Prostate gland (tissue), 2 donors: ENCODE data around the gene GPC2. TPM values are rescaled to one million over a fixed set of nuclear protein-coding genes. Genes with fewer than 3 reads are reported as not detected.

Source experiments
- DNase-seq: peaks from one replicate; pipeline ENCODE4 v3.0.0-alpha.2; 2019; ENCODE audit warnings: low spot score
- H3K27ac ChIP-seq, 2 donors: fragments of 200-600 bp; sonication (generic); 2 replicates each; pipeline ENCODE4 v1.5.1; 2017 to 2019
- H3K27me3 ChIP-seq: fragments of 200-600 bp; sonication (generic); replicated peaks from 2 replicates; pipeline ENCODE4 v1.5.1; 2019; ENCODE audit not compliant: insufficient read depth
- H3K36me3 ChIP-seq, 2 donors: fragments of 200-600 bp; sonication (generic); 1 replicate in 1 of 2; 2 replicates in 1 of 2; pipeline versions ENCODE4 v1.5.1 to v1.8.1; 2017 to 2019
- H3K4me1 ChIP-seq: fragments of 200-600 bp; sonication (generic); replicated peaks from 2 replicates; pipeline ENCODE4 v1.5.1; 2019
- H3K4me3 ChIP-seq, 2 donors: fragments of 200-600 bp; sonication (generic); 2 replicates each; pipeline ENCODE4 v1.5.1; 2017 to 2019
- H3K9me3 ChIP-seq: fragments of 200-600 bp; sonication (generic); 2 replicates; pipeline ENCODE4 v1.5.1; 2017
- POLR2A ChIP-seq: fragments of 450-650 bp; IDR thresholded peaks from one replicate; pipeline ENCODE4 v1.6.1; 2016; ENCODE audit warnings: antibody characterized with exemption, mild to moderate bottlenecking
- POLR2AphosphoS5 ChIP-seq: sonication (generic); formaldehyde crosslinking; IDR thresholded peaks from one replicate; pipeline ENCODE4 v1.6.1; 2017; ENCODE audit warnings: antibody characterized with exemption
- WGBS: methylation state at CpG from one replicate; pipeline ENCODE4 v1.1.5; 2018; 5-methylcytosine and 5-hydroxymethylcytosine counted together
- intact Hi-C: fragments of 100-400 bp; cut with DNase I; formaldehyde crosslinking; loops from one replicate; pipeline ENCODE4 v1.14.2; 2022
- total RNA-seq, 2 donors: library from RNA; depleted of rRNA; stranded (reverse); fragments of >200 nt; gene quantifications; one replicate each; pipeline ENCODE4 v1.1.0, GENCODE V29; 2016
- TF ChIP-seq, protein P1 (sequence below), 4 experiments: fragments of 200-600 bp in 2 of 4; fragments of 450-650 bp in 2 of 4; sonication (generic) in 2 of 4; IDR thresholded peaks; 1 replicate in 3 of 4; 2 replicates in 1 of 4; pipeline ENCODE4 v1.5.1; 2016 to 2019; ENCODE audit warnings: antibody characterized with exemption in 4 of 4, mild to moderate bottlenecking in 2 of 4, moderate library complexity in 2 of 4

Gene GPC2
- total RNA-seq, 2 donors from 2014 or later, result 1.7 to 2.8 TPM

GRCh38 chr7:100153708-100154535, 23.3 kb downstream of the GPC2 start:
- no peak for TF ChIP-seq POLR2A
- TF ChIP-seq, protein P1, sequence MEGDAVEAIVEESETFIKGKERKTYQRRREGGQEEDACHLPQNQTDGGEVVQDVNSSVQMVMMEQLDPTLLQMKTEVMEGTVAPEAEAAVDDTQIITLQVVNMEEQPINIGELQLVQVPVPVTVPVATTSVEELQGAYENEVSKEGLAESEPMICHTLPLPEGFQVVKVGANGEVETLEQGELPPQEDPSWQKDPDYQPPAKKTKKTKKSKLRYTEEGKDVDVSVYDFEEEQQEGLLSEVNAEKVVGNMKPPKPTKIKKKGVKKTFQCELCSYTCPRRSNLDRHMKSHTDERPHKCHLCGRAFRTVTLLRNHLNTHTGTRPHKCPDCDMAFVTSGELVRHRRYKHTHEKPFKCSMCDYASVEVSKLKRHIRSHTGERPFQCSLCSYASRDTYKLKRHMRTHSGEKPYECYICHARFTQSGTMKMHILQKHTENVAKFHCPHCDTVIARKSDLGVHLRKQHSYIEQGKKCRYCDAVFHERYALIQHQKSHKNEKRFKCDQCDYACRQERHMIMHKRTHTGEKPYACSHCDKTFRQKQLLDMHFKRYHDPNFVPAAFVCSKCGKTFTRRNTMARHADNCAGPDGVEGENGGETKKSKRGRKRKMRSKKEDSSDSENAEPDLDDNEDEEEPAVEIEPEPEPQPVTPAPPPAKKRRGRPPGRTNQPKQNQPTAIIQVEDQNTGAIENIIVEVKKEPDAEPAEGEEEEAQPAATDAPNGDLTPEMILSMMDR (IDR thresholded peaks at IDR 0.05), result no peak
- no peak for TF ChIP-seq POLR2AphosphoS5
- no peak for DNase-seq
- no peak overlapping the region for H3K27ac ChIP-seq
- WGBS, result 72% methylated on average over 16 of the region's 16 CpGs
- intact Hi-C loops, result no loop called here
- H3K9me3 ChIP-seq, result no peaks in the 10 kb centered on the region
- no peaks in the 10 kb centered on the region for H3K27me3 ChIP-seq
- peaks cover 5% of the 10 kb centered on the region for H3K4me1 ChIP-seq
- H3K36me3 ChIP-seq, result peaks cover 0 to 4% of the 10 kb centered on the region in 2 donors
- H3K4me3 ChIP-seq, result no peak overlapping the region

- no peaks in the 10 kb centered on the region for H3K27me3 ChIP-seq
- H3K4me3 ChIP-seq, result no peak overlapping the region
- peaks cover 5% of the 10 kb centered on the region for H3K4me1 ChIP-seq
- DNase-seq, result no peak
- TF ChIP-seq POLR2AphosphoS5, result no peak
- TF ChIP-seq, protein P1 (IDR thresholded peaks at IDR 0.05), result no peak
- TF ChIP-seq POLR2A, result no peak
- no peak overlapping the region for H3K27ac ChIP-seq
- no peaks in the 10 kb centered on the region for H3K9me3 ChIP-seq
- WGBS, result 87% methylated on average over 18 of the region's 18 CpGs
- intact Hi-C loops, result no loop called here
- H3K36me3 ChIP-seq, result peaks cover 0 to 4% of the 10 kb centered on the region in 2 donors
These were observed 24.1 kb downstream of the GPC2 start for GRCh38 chr7:100152937-100153666.

- H3K27ac ChIP-seq, result no peak overlapping the region
- intact Hi-C loops, result no loop called here
- peaks cover 0 to 4% of the 10 kb centered on the region in 2 donors for H3K36me3 ChIP-seq
These were observed 24.8 kb downstream of the GPC2 start for GRCh38 chr7:100152404-100152803.

GRCh38 chr7:100148559-100149328, 28.4 kb downstream of the GPC2 start, which contains the start of gene LAMTOR4:
TSS of gene LAMTOR4 (plus strand) at chr7:100148918. CDS start at chr7:100148973, 55 bp downstream.
- under 1% methylated on average over 30 of the region's 46 CpGs for WGBS
- intact Hi-C loops, result no loop called here
- Histone ChIP-seq H3K4me1 (peaks cover 5% of the 10 kb centered on the region), H3K36me3 (no peaks in the 10 kb centered on the region), H3K27me3 (no peaks in the 10 kb centered on the region), H3K4me3 (peak within 1 kb of the TSS; percentile 61 to 62), H3K27ac (peak within 1 kb of the TSS; percentile 72 to 82), H3K9me3 (no peaks in the 10 kb centered on the region)
- peak; percentile 100 for DNase-seq
- TF ChIP-seq POLR2AphosphoS5 (peak; percentile 100), POLR2A (peak; percentile 82)
- TF ChIP-seq, protein P1 (IDR thresholded peaks at IDR 0.05), result no peak

More at GRCh38 chr7:100152404-100152803, 24.8 kb downstream of the GPC2 start:
- no peak overlapping the region for H3K4me3 ChIP-seq
- TF ChIP-seq, protein P1 (IDR thresholded peaks at IDR 0.05), result no peak
- no peak for TF ChIP-seq POLR2A
- no peak for TF ChIP-seq POLR2AphosphoS5
- no peaks in the 10 kb centered on the region for H3K27me3 ChIP-seq
- peaks cover 5% of the 10 kb centered on the region for H3K4me1 ChIP-seq
- no peak for DNase-seq
- no peaks in the 10 kb centered on the region for H3K9me3 ChIP-seq
